Fibroblast of gingiva (primary cell): ENCODE results near the gene CHD5.

Source experiments
- DNase-seq: peaks from one replicate; pipeline ENCODE4 v3.0.0-alpha.2; 2011; ENCODE audit warnings: low read depth

CHD5 gene

GRCh38 chr1:6172549-6172948, 7.6 kb downstream of the CHD5 start:
- no peak for DNase-seq

DNA sequence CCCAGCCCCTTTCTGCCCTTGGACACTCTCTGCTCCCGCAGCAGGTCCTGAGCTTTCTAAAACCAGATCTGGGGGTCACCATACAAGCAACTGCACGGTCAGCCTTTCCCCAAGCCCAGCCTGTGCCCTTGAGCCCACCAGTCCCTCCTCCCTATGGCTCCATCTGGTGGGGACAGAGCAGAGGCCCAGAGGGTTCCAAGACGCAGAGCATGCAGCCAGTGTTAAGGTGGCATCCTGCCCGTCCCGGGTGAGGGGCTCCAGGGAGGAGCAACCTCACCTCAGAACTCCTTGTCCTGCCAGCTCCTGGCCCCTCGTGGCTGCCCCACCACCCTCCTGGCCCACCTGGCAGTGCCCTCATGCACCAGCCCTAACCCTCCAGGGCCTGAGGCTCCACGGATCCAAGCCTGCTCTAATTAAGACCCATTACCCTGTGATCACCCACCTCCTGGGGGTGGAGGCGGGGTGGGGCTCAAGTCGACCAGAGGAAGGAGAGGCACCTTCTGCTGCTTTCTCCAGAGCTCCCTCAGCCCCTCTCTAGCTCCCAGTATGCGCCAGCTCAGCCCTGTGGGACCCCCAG, 8.5 kb downstream of the CHD5 start:
- DNase-seq, result no peak

- DNase-seq, result no peak
These were observed 9.3 kb downstream of the CHD5 start for GRCh38 chr1:6170742-6171201.

DNA sequence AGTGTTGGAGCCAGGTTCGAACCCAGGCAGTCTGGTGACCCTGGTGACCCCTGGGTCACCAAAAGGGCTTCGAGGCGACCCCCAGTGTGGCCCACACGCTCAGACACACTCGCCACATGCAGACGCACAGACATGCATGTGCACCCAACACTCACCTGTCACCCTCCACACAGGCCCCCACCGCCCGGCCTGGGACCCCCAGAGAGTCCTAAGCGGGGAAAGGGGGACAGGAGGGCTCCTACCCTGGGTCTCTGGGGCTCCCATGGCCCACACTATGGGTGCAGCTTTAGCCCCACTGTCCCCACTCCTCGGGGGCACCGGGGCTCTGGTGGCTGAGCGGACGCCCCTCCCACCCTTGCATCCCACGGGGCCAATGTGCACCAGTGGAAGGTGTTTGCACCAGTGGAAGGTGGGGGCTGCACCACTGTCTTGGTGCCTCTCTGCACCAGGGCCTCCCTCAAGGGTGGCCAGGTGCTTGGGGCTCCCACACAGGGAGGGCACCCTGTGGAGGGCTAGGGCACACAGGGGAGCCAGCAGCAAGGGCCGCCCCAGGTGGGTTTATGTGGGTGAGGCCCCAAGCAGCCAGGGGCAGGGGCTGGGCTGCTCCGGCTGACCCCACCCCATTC, 9.9 kb downstream of the CHD5 start:
- DNase-seq, result no peak

GRCh38 chr1:6168947-6169586, 11.1 kb downstream of the CHD5 start:
- no peak for DNase-seq

GRCh38 chr1:6167391-6168303, 12.5 kb downstream of the CHD5 start:
- DNase-seq, result no peak

- DNase-seq, result no peak
These were observed 13.3 kb downstream of the CHD5 start for GRCh38 chr1:6166655-6167390.

GRCh38 chr1:6166221-6166620, 13.9 kb downstream of the CHD5 start:
- DNase-seq, result no peak

DNA sequence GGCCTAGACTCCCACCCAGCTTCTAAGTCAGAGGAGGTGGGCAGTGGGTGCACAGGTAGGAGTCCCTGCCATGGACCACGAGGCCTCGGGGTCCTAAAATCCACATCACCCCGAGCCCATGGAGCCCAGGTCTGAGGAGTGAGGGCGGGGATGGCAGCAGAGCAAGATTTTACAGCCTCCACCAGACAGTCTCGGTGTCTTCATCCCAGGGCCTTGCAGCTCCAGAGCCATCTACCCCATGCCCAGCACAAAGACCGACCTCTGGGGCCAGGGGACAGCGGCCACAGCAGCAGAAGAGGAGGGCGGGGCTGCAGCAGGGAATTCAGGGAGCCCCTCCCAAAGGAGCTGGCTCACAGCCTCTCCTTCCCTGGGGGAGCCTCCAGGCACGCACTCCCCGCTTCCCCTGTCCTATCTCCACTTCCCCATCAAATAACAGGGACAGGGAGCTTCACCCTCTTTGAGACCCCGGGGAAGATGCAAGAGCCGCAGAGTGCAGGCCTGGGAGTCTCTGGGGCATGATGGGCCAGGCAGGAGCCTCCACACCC, 14.6 kb downstream of the CHD5 start:
- DNase-seq, result no peak

- no peak for DNase-seq
These were observed 15.1 kb downstream of the CHD5 start for GRCh38 chr1:6165027-6165426.

DNA sequence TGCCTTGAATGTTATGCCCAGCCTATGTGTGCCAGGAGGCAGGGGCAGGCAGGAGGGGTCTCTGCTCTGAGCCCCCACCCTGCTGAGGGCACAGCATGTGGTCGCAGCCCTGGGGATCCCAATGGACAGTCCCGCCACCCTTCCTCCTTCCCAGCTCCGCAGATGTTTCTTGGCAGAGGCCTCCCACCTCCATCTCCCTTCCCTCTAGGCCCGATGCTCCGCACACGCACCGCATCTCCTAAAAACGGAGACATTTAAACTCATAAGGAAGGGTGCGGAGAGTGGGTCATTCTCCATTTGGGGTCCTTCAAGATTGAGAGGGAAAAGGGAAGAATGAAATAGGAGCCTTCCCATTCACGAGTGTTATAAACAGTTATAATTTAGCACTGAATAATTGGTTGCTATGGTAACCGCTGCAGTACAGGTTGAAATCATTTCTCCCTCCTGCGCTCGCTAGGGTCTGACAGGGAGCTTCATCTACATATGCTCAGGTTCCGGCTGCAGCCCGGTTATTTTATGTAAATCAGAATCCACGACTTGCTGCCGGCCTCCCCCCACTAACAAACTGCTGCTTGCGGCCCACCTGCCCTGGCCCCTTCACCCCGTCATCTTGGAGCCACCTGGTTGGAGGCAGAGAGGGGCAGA, 16.0 kb downstream of the CHD5 start:
- no peak for DNase-seq

GRCh38 chr1:6163191-6163972, 16.7 kb downstream of the CHD5 start:
- DNase-seq, result no peak

DNA sequence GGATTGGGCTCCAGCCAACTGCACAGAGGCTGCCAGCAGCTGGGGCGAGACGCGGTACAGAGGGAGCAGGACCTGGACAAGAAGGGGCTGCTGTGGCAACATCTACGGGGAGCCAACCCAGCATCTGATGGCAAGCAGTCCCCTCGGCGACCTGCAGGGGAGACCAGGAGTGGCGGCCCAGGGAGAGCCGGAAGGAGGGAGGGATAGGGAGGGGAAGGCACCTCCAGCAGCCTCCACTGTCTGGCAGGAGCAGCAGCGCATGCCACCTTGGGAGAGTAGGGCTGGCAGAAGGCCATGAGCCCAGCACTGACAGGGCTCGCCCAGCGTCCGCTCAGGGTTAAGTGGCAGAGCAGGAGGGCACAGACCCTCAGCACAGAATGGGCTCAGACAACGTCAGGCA, 17.3 kb downstream of the CHD5 start:
- DNase-seq, result no peak

GRCh38 chr1:6162341-6162740, 17.8 kb downstream of the CHD5 start:
- no peak for DNase-seq

GRCh38 chr1:6158181-6158580, 21.9 kb downstream of the CHD5 start:
- DNase-seq, result no peak

GRCh38 chr1:6157528-6158174, 22.5 kb downstream of the CHD5 start:
- no peak for DNase-seq

DNA sequence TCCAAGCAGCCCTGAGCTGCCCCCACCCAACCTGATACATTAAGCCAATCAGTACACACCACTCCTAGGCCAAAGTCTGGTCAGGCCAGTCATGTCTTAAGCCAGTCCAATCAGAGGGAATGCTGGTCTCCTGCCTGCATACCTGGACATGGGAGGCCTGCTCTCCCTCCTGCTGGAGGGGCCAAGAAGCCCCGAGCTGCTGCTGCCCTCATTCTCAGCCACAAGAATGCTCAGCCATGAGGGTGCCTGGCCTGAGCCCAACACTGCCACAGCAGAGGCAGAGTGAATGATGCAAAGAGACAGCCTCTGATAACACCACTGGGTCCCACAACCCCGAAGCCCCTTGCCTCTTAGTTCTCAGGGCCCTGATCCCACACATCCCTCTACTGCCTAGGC, 23.0 kb downstream of the CHD5 start:
- DNase-seq, result no peak

- no peak for DNase-seq
These were observed 25.4 kb downstream of the CHD5 start for GRCh38 chr1:6154525-6155319.

DNA sequence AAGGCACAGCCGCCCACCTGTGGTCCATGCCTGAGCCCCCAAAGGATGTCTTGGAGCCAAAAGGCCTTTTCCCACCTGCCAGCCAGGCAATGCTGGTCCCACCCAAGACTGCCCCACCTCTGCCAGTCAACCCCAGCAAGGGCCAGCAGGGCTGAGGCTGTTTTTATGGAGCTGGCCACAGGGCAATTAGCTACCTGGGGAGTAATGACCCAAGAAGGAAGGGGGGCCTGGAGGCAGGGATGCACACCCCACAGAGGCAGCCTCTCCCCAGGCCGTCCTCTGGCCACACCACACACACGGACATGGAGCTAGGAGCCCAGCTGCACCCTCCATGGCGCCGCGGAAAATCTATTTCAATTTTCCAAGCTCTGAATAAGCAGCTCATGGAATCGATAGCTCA, 27.2 kb downstream of the CHD5 start:
- no peak for DNase-seq
